ENCODE measurements around the gene UAP1L1.

The UAP1L1 gene

GRCh38 chr9:137128158-137128861 lies 51.0 kb downstream of the UAP1L1 start:
- DNase-seq (ENCODE audit: extremely low read depth, low read depth), result no peak
- TF ChIP-seq CTCF (IDR thresholded peaks at IDR 0.05; ENCODE audit: low read depth, low read length, missing control alignments), result no peak
- H3K4me3 ChIP-seq (replicated peaks; ENCODE audit: low read depth, low read length), result peak overlapping the region; percentile 79

GRCh38 chr9:137128862-137129455 lies 51.6 kb downstream of the UAP1L1 start:
- peak overlapping the region; percentile 79 for H3K4me3 ChIP-seq (replicated peaks; ENCODE audit: low read depth, low read length)
- DNase-seq (ENCODE audit: extremely low read depth, low read depth), result no peak
- TF ChIP-seq CTCF (IDR thresholded peaks at IDR 0.05; ENCODE audit: low read depth, low read length, missing control alignments), result no peak

- TF ChIP-seq CTCF (IDR thresholded peaks at IDR 0.05; ENCODE audit: low read depth, low read length, missing control alignments), result no peak
- H3K4me3 ChIP-seq (replicated peaks; ENCODE audit: low read depth, low read length), result peak overlapping the region; percentile 79
- DNase-seq (ENCODE audit: extremely low read depth, low read depth), result peak; percentile 59
These were observed 52.3 kb downstream of the UAP1L1 start for GRCh38 chr9:137129456-137130175.

- DNase-seq (ENCODE audit: extremely low read depth, low read depth), result no peak
- peak overlapping the region; percentile 79 for H3K4me3 ChIP-seq (replicated peaks; ENCODE audit: low read depth, low read length)
- no peak for TF ChIP-seq CTCF (IDR thresholded peaks at IDR 0.05; ENCODE audit: low read depth, low read length, missing control alignments)
These were observed 52.9 kb downstream of the UAP1L1 start for GRCh38 chr9:137130176-137130755.
